Endothelial cell of umbilical vein (primary cell): ENCODE data around the gene CTNND2.

Experiments
- CTCF ChIP-seq, 2 donors: IDR thresholded peaks; 1 replicate in 1 of 2; 2 replicates in 1 of 2; pipeline ENCODE4 v1.5.1; 2011; ENCODE audit warnings: low read length in 2 of 2, mild to moderate bottlenecking in 2 of 2, moderate library complexity in 2 of 2, control low read depth in 1 of 2, inconsistent platforms in 1 of 2, low read depth in 1 of 2; ENCODE audit not compliant: insufficient read depth in 1 of 2; ENCODE audit errors: extremely low read depth in 1 of 2
- EZH2 ChIP-seq: IDR thresholded peaks from 2 replicates; pipeline ENCODE4 v1.6.1; 2012; ENCODE audit warnings: borderline replicate concordance, low read depth, mild to moderate bottlenecking, moderate library complexity, low read length, inconsistent platforms; ENCODE audit not compliant: severe bottlenecking
- FOS ChIP-seq: IDR thresholded peaks from 2 replicates; pipeline ENCODE4 v1.6.1; 2011; ENCODE audit warnings: mild to moderate bottlenecking, low read length, moderate library complexity, borderline replicate concordance; ENCODE audit not compliant: insufficient read depth
- GATA2 ChIP-seq: IDR thresholded peaks from 2 replicates; pipeline ENCODE4 v1.7.0; 2011; ENCODE audit warnings: low read depth, mild to moderate bottlenecking, moderate library complexity, mixed read lengths, low read length; ENCODE audit not compliant: insufficient read length, insufficient read depth
- JUN ChIP-seq: IDR thresholded peaks from 2 replicates; pipeline ENCODE4 v1.6.1; 2011; ENCODE audit warnings: borderline replicate concordance, low read depth; ENCODE audit not compliant: insufficient read length, insufficient read depth
- MAX ChIP-seq: IDR thresholded peaks from 2 replicates; pipeline ENCODE4 v1.6.1; 2011; ENCODE audit not compliant: insufficient read depth, insufficient read length
- MYC ChIP-seq: IDR thresholded peaks from one replicate; pipeline ENCODE4 v1.6.1; 2011; ENCODE audit warnings: mild to moderate bottlenecking, low read depth, low read length
- POLR2A ChIP-seq: IDR thresholded peaks from 2 replicates; pipeline ENCODE4 v1.6.1; 2012; ENCODE audit warnings: low read depth, mild to moderate bottlenecking, control low read depth, low read length
- POLR2AphosphoS5 ChIP-seq: IDR thresholded peaks from 2 replicates; pipeline ENCODE4 v1.6.1; 2012; ENCODE audit warnings: low read depth, mild to moderate bottlenecking, control low read depth, low read length, moderate library complexity; ENCODE audit not compliant: insufficient read depth

GRCh38 chr5:11197726-11198125, 706.5 kb downstream of the CTNND2 start:
- no peak for TF ChIP-seq CTCF (IDR thresholded peaks at IDR 0.05; ENCODE audit: extremely low read depth in 1 of 2, insufficient read depth in 1 of 2, low read depth in 1 of 2, low read length in 2 of 2)
- TF ChIP-seq POLR2AphosphoS5, result no peak
- no peak for TF ChIP-seq EZH2
- TF ChIP-seq POLR2A, result no peak
- TF ChIP-seq JUN, result no peak
- TF ChIP-seq GATA2, result no peak
- no peak for TF ChIP-seq MAX
- no peak for TF ChIP-seq MYC
- no peak for TF ChIP-seq FOS
